Astrocyte (in vitro differentiated cells and primary cell): ENCODE data around the gene SARS1.

Experiments
- EZH2 ChIP-seq: IDR thresholded peaks from 2 replicates; pipeline ENCODE4 v1.6.1; 2012; ENCODE audit warnings: mild to moderate bottlenecking, low read length, inconsistent platforms; ENCODE audit not compliant: insufficient read depth
- TF ChIP-seq, protein P1 (sequence below): IDR thresholded peaks from 2 replicates; pipeline ENCODE4 v1.5.1; 2011; ENCODE audit warnings: low read depth, mild to moderate bottlenecking, inconsistent platforms, low read length, moderate library complexity; ENCODE audit not compliant: insufficient read depth

DNA sequence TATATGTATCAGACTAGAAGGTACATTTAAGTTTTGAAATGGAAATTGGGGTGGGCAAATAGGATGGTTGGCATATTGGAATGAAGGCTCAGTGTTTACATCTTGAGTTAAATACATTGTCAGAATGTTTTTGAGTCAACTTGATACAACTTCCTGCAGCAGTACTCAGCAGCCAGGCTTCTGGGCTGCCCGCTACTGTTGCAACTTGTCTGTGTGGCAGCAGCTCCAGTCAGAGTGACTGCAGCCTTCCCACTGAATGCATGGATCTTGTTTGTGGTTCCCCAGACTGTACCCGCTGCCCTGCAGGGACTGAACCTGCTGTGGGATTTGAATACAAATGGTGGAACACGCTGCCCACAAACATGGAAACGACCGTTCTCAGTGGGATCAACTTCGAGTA, 24.9 kb upstream of the SARS1 start:
- TF ChIP-seq, protein P1, sequence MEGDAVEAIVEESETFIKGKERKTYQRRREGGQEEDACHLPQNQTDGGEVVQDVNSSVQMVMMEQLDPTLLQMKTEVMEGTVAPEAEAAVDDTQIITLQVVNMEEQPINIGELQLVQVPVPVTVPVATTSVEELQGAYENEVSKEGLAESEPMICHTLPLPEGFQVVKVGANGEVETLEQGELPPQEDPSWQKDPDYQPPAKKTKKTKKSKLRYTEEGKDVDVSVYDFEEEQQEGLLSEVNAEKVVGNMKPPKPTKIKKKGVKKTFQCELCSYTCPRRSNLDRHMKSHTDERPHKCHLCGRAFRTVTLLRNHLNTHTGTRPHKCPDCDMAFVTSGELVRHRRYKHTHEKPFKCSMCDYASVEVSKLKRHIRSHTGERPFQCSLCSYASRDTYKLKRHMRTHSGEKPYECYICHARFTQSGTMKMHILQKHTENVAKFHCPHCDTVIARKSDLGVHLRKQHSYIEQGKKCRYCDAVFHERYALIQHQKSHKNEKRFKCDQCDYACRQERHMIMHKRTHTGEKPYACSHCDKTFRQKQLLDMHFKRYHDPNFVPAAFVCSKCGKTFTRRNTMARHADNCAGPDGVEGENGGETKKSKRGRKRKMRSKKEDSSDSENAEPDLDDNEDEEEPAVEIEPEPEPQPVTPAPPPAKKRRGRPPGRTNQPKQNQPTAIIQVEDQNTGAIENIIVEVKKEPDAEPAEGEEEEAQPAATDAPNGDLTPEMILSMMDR, result no peak
- no peak for TF ChIP-seq EZH2
